Stimulated activated CD8-positive, alpha-beta memory T cell treated with anti-CD3 and anti-CD28 coated beads, Interleukin-4, amount 100 ng/mL, for 48 hours (primary cell): ENCODE measurements around the gene ADAMTS17.
"Not testable (repeated sequence)": the region's sequence is repeated elsewhere in the genome, so short reads cannot be mapped to it uniquely, and the experiment has no call there.

ENCODE experiments used
- DNase-seq: peaks from one replicate; pipeline ENCODE4 v3.0.0-alpha.2; 2020

Gene ADAMTS17

GRCh38 chr15:100104245-100104644 is 237.5 kb downstream of the ADAMTS17 start:
- peak; percentile 2 for DNase-seq

GRCh38 chr15:100103828-100104227 is 237.9 kb downstream of the ADAMTS17 start:
- DNase-seq, result no peak

GRCh38 chr15:100101426-100102089 is 240.2 kb downstream of the ADAMTS17 start:
- no peak for DNase-seq

- DNase-seq, result no peak
Measured at GRCh38 chr15:100100926-100101325, 240.8 kb downstream of the ADAMTS17 start.

GRCh38 chr15:100099976-100100375 is 241.8 kb downstream of the ADAMTS17 start:
- DNase-seq, result no peak

- no peak for DNase-seq
Measured at GRCh38 chr15:100098705-100099104, 243.1 kb downstream of the ADAMTS17 start.

GRCh38 chr15:100097342-100098127 is 244.2 kb downstream of the ADAMTS17 start:
- DNase-seq, result no peak

- DNase-seq, result no peak
Measured at GRCh38 chr15:100096700-100097099, 245.1 kb downstream of the ADAMTS17 start.

GRCh38 chr15:100096248-100096600 is 245.6 kb downstream of the ADAMTS17 start:
- no peak for DNase-seq

GRCh38 chr15:100095541-100096247 is 246.1 kb downstream of the ADAMTS17 start:
- no peak for DNase-seq

GRCh38 chr15:100094127-100094510 is 247.7 kb downstream of the ADAMTS17 start:
- DNase-seq, result no peak

- no peak for DNase-seq
Measured at GRCh38 chr15:100093211-100094126, 248.3 kb downstream of the ADAMTS17 start.

- no peak for DNase-seq
Measured at GRCh38 chr15:100092034-100092433, 249.7 kb downstream of the ADAMTS17 start.

- DNase-seq, result no peak
Measured at GRCh38 chr15:100090411-100090810, 251.4 kb downstream of the ADAMTS17 start.

- not testable (repeated sequence) for DNase-seq
Measured at GRCh38 chr15:100084042-100084821, 257.5 kb downstream of the ADAMTS17 start.

- no peak for DNase-seq
Measured at GRCh38 chr15:100083572-100083971, 258.2 kb downstream of the ADAMTS17 start.

- DNase-seq, result no peak
Measured at GRCh38 chr15:100082761-100083402, 258.9 kb downstream of the ADAMTS17 start.

- DNase-seq, result no peak
Measured at GRCh38 chr15:100081454-100081853, 260.3 kb downstream of the ADAMTS17 start.

GRCh38 chr15:100078511-100079220 is 263.1 kb downstream of the ADAMTS17 start:
- no peak for DNase-seq

- DNase-seq, result no peak
Measured at GRCh38 chr15:100075229-100075628, 266.5 kb downstream of the ADAMTS17 start.

- no peak for DNase-seq
Measured at GRCh38 chr15:100073982-100074381, 267.8 kb downstream of the ADAMTS17 start.
